ENCODE measurements around the gene MAPK9. TPM values are rescaled to one million over a fixed set of nuclear protein-coding genes. Genes with fewer than 3 reads are reported as not detected.

MAPK9 gene
- total and polyA plus RNA-seq, 9 of the 15 experiments (the other 6 are each of a cell fraction or from before 2014, with no cell fraction given) = 4.8 to 58.0 (median 29.9) TPM

DNA sequence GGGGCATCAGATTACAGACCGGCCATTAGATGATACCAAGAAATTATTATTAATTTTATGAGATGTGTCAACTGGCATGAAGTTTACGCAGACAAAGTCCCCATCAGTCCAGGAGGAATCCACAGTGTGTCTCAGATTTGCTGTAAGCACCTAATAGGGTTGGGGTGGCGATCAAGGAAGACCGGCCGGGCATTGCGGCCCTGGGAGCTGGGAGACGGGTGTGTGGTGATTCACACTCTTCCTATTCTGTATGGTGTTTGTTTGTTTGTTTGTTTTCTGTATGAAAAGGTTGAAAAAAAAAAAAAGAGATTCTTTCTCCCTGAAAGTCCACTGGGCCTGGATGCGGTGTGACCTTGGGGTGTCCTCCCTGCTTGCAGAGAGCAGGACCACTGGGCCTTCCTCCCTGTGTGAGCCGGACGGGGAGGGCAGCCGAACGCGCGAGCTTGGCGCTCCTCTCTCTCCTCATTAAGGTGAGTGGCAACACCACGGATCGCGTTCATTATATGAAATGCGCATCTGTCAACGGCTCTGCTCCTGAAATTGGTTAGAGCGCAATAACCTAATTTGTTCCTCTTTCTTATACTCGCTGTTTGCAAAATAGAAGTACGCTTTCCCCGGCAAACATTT lies 98.0 kb downstream of the MAPK9 start:
- H3K79me2 ChIP-seq (ENCODE audit: control insufficient read depth, insufficient read depth, low read length) = no peaks in the 10 kb centered on the region
- in situ Hi-C loops (cut with MboI) (no loop called here), intact Hi-C loops (cut with micrococcal nuclease) (no loop called here)
- peaks cover 11 to 53% of the 10 kb centered on the region in 2 experiments for H3K27me3 ChIP-seq (ENCODE audit: control insufficient read depth in 2 of 2, insufficient read depth in 2 of 2, low read length in 2 of 2)
- BruUV-seq (replicated peaks) = no TSS peak
- no peak for DNase-seq (ENCODE audit: extremely low read depth in 1 of 4, low spot score in 3 of 4)
- H3K27ac ChIP-seq (ENCODE audit: extremely low read depth, low read depth, low read length) = no peak overlapping the region
- H3K36me3 ChIP-seq (ENCODE audit: control insufficient read depth, insufficient read depth, low read length) = no peaks in the 10 kb centered on the region
- WGBS (ENCODE audit: insufficient coverage, low coverage, missing lambda C conversion rate) = 53% methylated on average over 18 of the region's 24 CpGs
- H3K4me2 ChIP-seq (ENCODE audit: insufficient read depth, low read length) = no peak overlapping the region
- H2AFZ ChIP-seq (ENCODE audit: low read depth, low read length) = no peak overlapping the region
- H4K20me1 ChIP-seq (replicated peaks; ENCODE audit: control insufficient read depth, insufficient read depth, low read length) = no peaks in the 10 kb centered on the region; the same call in 1 of the 2 replicates
- H3K9ac ChIP-seq (ENCODE audit: insufficient read depth in 1 of 2, low read depth in 2 of 2, low read length in 2 of 2) = no peak overlapping the region
- H3K4me1 ChIP-seq (replicated peaks in 1 of 2; ENCODE audit: control insufficient read depth in 2 of 2, insufficient read depth in 2 of 2, low read length in 2 of 2) = peaks cover 0 to 7% of the 10 kb centered on the region in 2 experiments; a peak in 2 of 5 replicates
- H3K9me1 ChIP-seq (ENCODE audit: control insufficient read depth, insufficient read depth, low read length) = no peaks in the 10 kb centered on the region
- ChIA-PET CTCF (ENCODE audit: low intra/inter-chr PET ratio) (no interaction called here), POLR2A (no interaction called here)
- no peak for FAIRE-seq
- ATAC-seq = no peak
- no peaks in the 10 kb centered on the region for H3K9me3 ChIP-seq (replicated peaks; ENCODE audit: control insufficient read depth, insufficient read depth, low read depth, low read length)
- H3K4me3 ChIP-seq = no peak overlapping the region
- TF ChIP-seq MEF2A (IDR thresholded peaks at IDR 0.05; ENCODE audit: control insufficient read depth, low read depth, low read length) (no peak), CREM (IDR thresholded peaks at IDR 0.05; ENCODE audit: low read depth) (no peak), PHB (CRISPR knock-in tag; IDR thresholded peaks at IDR 0.05) (no peak), TAF1 (IDR thresholded peaks at IDR 0.05; ENCODE audit: control insufficient read depth, extremely low read depth, insufficient read depth, low read length, severe bottlenecking) (no peak), TCFL5 (CRISPR knock-in tag; conservative IDR thresholded peaks at IDR 0.05) (no peak)
- TF ChIP-seq, protein P1, sequence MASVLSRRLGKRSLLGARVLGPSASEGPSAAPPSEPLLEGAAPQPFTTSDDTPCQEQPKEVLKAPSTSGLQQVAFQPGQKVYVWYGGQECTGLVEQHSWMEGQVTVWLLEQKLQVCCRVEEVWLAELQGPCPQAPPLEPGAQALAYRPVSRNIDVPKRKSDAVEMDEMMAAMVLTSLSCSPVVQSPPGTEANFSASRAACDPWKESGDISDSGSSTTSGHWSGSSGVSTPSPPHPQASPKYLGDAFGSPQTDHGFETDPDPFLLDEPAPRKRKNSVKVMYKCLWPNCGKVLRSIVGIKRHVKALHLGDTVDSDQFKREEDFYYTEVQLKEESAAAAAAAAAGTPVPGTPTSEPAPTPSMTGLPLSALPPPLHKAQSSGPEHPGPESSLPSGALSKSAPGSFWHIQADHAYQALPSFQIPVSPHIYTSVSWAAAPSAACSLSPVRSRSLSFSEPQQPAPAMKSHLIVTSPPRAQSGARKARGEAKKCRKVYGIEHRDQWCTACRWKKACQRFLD (CRISPR knock-in tag; IDR thresholded peaks at IDR 0.05) = no peak
- TF ChIP-seq, protein P2, sequence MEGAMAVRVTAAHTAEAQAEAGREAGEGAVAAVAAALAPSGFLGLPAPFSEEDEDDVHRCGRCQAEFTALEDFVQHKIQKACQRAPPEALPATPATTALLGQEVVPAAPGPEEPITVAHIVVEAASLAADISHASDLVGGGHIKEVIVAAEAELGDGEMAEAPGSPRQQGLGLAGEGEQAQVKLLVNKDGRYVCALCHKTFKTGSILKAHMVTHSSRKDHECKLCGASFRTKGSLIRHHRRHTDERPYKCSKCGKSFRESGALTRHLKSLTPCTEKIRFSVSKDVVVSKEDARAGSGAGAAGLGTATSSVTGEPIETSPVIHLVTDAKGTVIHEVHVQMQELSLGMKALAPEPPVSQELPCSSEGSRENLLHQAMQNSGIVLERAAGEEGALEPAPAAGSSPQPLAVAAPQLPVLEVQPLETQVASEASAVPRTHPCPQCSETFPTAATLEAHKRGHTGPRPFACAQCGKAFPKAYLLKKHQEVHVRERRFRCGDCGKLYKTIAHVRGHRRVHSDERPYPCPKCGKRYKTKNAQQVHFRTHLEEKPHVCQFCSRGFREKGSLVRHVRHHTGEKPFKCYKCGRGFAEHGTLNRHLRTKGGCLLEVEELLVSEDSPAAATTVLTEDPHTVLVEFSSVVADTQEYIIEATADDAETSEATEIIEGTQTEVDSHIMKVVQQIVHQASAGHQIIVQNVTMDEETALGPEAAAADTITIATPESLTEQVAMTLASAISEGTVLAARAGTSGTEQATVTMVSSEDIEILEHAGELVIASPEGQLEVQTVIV (CRISPR knock-in tag; IDR thresholded peaks at IDR 0.05; ENCODE audit: borderline replicate concordance) = no peak
- TF ChIP-seq, protein P3, sequence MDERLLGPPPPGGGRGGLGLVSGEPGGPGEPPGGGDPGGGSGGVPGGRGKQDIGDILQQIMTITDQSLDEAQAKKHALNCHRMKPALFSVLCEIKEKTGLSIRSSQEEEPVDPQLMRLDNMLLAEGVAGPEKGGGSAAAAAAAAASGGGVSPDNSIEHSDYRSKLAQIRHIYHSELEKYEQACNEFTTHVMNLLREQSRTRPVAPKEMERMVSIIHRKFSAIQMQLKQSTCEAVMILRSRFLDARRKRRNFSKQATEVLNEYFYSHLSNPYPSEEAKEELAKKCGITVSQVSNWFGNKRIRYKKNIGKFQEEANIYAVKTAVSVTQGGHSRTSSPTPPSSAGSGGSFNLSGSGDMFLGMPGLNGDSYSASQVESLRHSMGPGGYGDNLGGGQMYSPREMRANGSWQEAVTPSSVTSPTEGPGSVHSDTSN (CRISPR knock-in tag; IDR thresholded peaks at IDR 0.05; ENCODE audit: low read depth) = no peak
- TF ChIP-seq, protein P3 (tag; conservative IDR thresholded peaks at IDR 0.05; ENCODE audit: low read depth) = no peak
- TF ChIP-seq, protein P4, sequence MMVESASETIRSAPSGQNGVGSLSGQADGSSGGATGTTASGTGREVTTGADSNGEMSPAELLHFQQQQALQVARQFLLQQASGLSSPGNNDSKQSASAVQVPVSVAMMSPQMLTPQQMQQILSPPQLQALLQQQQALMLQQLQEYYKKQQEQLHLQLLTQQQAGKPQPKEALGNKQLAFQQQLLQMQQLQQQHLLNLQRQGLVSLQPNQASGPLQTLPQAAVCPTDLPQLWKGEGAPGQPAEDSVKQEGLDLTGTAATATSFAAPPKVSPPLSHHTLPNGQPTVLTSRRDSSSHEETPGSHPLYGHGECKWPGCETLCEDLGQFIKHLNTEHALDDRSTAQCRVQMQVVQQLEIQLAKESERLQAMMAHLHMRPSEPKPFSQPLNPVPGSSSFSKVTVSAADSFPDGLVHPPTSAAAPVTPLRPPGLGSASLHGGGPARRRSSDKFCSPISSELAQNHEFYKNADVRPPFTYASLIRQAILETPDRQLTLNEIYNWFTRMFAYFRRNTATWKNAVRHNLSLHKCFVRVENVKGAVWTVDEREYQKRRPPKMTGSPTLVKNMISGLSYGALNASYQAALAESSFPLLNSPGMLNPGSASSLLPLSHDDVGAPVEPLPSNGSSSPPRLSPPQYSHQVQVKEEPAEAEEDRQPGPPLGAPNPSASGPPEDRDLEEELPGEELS (CRISPR knock-in tag; IDR thresholded peaks at IDR 0.05; ENCODE audit: borderline replicate concordance) = no peak

Measured in K562 (cell line).